Esophagus squamous epithelium (tissue), 4 donors: ENCODE data around the gene SEC16B.

Experiments used
- CTCF ChIP-seq, 6 experiments: fragments of 450-650 bp in 4 of 6; fragments of 200-600 bp in 2 of 6; sonication (generic) in 2 of 6; IDR thresholded peaks; one replicate each; pipeline ENCODE4 v1.5.1; 2016 to 2019; ENCODE audit warnings: antibody characterized with exemption in 6 of 6, mild to moderate bottlenecking in 4 of 6, moderate library complexity in 4 of 6
- POLR2A ChIP-seq, 4 donors: fragments of 450-650 bp; IDR thresholded peaks; one replicate each; pipeline ENCODE4 v1.6.1; 2017; ENCODE audit warnings: antibody characterized with exemption in 4 of 4, mild to moderate bottlenecking in 4 of 4, moderate library complexity in 3 of 4

GRCh38 chr1:177966199-177966598 lies 3.7 kb downstream of the SEC16B start:
- TF ChIP-seq POLR2A (IDR thresholded peaks at IDR 0.05) = no peak
- TF ChIP-seq CTCF (IDR thresholded peaks at IDR 0.05) = no peak
